Measurements from ENCODE around the gene RNF187. TPM values are rescaled to one million over a fixed set of nuclear protein-coding genes. Genes with fewer than 3 reads are reported as not detected.
"Not testable (repeated sequence)": the region's sequence is repeated elsewhere in the genome, so short reads cannot be mapped to it uniquely, and the experiment has no call there.

Gene RNF187
- total RNA-seq, 1 donor from 2014 or later: 31.1 TPM

DNA sequence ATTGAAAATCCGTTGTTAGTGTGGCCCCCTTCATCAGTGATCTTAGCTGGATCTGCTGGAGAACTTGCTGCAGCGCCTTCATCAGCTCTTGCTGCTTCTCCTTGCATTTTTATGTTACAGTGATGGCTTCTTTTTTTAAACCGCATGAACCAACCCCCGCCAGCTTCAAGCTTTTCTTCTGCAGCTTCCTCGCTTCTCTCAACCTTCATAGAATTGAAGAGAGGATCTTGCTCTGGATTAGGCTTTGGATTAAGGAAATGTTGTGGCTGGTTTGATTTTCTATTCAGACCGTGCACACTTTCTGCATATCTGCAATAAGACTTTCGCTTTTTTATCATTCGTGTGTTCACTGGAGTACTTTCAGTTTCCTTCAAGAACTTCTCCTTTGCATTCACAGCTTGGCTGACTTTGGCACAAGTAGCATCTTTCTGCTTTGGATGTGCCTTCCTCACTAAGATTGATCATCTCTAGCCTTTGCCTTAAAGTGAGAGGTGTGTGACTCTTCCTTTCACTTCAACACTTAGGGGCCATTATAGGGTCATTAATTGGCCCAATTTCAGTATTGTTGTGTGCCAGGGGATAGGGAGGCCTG, 13.1 kb downstream of the RNF187 start:
- TF ChIP-seq, protein P1, sequence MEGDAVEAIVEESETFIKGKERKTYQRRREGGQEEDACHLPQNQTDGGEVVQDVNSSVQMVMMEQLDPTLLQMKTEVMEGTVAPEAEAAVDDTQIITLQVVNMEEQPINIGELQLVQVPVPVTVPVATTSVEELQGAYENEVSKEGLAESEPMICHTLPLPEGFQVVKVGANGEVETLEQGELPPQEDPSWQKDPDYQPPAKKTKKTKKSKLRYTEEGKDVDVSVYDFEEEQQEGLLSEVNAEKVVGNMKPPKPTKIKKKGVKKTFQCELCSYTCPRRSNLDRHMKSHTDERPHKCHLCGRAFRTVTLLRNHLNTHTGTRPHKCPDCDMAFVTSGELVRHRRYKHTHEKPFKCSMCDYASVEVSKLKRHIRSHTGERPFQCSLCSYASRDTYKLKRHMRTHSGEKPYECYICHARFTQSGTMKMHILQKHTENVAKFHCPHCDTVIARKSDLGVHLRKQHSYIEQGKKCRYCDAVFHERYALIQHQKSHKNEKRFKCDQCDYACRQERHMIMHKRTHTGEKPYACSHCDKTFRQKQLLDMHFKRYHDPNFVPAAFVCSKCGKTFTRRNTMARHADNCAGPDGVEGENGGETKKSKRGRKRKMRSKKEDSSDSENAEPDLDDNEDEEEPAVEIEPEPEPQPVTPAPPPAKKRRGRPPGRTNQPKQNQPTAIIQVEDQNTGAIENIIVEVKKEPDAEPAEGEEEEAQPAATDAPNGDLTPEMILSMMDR (conservative IDR thresholded peaks at IDR 0.05; ENCODE audit: low read depth, low read length): no peak
- no peak for DNase-seq (ENCODE audit: low read depth)
- no peak overlapping the region for H3K4me3 ChIP-seq (ENCODE audit: low read depth, low read length)

DNA sequence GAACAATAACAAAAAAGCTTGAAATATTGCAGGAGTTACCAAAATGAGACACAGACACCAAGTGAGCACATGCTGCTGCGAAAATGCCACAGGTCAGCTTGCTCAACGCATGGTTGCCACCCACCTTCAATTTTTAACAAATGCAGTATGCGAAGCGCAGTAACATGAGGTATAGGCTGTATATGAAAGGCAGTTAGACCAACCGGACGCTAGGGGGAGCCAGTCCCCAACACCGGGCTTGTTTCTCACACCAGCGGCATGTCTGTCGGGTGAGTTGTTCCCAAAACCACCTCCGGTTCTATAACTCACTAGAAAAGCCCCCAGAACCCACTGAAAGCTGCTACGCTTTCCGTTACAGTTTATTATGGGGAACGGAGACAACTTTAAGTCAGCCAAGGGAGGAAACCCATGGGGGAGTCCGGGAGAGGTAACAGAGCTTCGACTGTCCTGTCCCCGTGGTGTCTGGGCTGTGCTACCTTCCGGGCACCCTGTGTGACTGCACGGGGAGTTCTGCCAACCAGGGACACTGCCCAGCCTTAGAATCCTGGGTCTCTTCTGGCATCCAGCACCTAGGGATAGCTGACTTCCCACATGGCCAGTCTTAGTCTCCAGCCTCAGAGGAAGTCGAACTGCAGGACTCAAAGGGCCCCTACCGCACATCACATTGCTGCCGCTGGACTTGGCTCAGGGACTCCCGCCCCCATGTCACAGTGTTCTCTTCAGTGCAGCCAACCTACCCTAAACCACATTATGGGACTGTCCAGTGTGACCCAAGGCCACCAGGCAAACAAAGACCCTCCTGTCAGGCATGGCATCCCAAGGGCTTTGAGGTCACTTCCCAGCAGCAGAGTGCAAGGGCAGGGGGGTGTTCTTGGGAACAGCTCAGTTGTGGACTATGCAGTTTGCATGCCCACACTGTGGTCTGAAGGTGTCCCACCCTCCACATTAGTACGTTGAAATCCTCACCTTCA, 14.0 kb downstream of the RNF187 start:
- TF ChIP-seq, protein P1 (conservative IDR thresholded peaks at IDR 0.05; ENCODE audit: low read depth, low read length): peak; percentile 99
- H3K4me3 ChIP-seq (ENCODE audit: low read depth, low read length): peak overlapping the region; percentile 24
- DNase-seq (ENCODE audit: low read depth): no peak

DNA sequence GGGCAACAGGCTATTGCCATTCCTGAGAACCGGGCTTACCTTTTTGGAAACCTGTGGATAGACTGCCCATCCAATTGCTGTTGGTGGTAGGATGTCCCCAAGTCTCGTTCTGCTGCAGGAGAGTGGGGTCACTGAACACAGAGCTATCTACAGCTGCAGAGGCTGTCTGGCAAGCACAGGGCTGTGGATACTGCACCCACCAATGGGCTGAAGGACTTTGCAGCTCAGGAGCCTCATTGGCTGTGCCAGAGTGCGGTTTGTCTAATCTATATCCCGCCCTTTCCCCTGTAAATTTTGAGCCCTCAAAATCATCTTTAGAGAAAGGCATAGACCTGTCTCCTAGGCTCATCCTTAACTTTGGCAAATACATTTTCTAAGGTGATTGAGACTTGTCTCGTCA, 15.3 kb downstream of the RNF187 start:
- TF ChIP-seq, protein P1 (conservative IDR thresholded peaks at IDR 0.05; ENCODE audit: low read depth, low read length): no peak
- H3K4me3 ChIP-seq (ENCODE audit: low read depth, low read length): no peak overlapping the region
- DNase-seq (ENCODE audit: low read depth): no peak

DNA sequence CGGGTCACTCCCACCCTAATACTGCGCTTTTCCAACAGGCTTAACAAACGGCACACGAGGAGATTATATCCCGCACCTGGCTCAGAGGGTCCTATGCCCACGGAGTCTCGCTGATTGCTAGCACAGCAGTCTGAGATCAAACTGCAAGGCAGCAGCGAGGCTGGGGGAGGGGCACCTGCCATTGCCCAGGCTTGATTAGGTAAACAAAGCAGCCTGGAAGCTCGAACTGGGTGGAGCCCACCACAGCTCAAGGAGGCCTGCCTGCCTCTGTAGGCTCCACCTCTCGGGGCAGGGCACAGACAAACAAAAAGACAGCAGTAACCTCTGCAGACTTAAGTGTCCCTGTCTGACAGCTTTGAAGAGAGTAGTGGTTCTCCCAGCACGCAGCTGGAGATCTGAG, 18.8 kb downstream of the RNF187 start:
- DNase-seq (ENCODE audit: low read depth); H3K4me3 ChIP-seq (ENCODE audit: low read depth, low read length): not testable (repeated sequence)

DNA sequence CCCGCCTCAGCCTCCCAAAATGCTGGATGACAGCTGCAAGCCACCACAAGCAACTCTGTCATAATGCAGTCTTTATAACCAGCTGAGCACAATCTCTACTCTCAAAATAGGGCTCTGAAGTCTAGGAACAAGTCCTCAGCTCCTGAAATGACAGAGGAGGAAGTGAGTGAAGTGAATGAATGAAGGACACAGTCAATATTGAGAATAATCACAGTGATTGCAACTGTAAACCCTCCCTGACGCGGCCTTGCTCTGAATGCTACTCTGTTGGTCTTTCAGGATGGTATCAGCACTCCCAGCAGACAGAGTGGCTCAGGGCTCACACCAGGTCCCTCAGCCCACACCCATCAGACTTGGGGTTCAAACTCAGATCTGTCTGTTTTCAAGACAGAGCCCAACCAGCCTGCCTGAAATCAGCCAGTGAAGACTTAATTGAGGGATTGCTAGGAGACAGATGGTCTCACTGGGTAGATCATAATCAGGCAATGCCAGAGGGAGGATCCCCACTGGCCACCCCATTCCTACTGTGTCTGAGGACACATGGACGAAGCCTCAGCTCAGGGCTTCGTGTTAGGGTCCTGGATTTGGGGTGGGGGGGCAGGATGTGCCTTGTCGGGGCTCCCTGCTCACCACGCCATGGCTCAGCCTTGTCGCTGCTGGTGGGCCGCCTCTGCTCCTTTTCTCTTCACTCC, 20.9 kb downstream of the RNF187 start:
- TF ChIP-seq, protein P1 (conservative IDR thresholded peaks at IDR 0.05; ENCODE audit: low read depth, low read length): no peak
- H3K4me3 ChIP-seq (ENCODE audit: low read depth, low read length): no peak overlapping the region
- no peak for DNase-seq (ENCODE audit: low read depth)

DNA sequence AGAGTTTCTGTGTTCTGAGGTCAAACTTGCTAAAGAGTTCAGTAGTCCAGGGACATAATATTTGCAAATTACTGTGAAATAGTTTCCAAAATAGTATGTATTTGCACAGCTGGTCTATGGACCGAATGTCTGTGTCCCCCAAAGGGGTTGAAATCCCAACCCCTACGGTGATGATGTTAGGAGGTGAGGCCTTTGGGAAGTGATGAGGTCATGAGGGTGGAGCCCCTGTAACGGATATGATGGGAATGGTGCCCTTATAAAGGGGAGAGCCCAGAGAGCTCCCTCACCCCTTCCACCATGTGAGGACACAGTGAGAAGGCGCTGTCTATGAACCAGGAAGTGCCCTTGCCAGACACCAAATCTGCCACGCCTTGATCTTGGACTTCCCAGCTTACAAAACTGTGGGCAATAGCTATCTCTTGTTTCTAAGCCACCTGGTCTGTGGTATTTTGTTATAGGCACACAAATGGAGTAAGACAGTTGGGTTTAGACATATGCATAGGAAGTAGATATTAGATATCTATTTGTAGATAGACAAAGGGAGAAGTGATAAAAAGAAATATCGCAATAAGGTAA, 21.7 kb downstream of the RNF187 start:
- TF ChIP-seq, protein P1 (conservative IDR thresholded peaks at IDR 0.05; ENCODE audit: low read depth, low read length): no peak
- no peak for DNase-seq (ENCODE audit: low read depth)
- no peak overlapping the region for H3K4me3 ChIP-seq (ENCODE audit: low read depth, low read length)

Measured in epithelial cell of proximal tubule (primary cell).